Measurements from ENCODE around the gene ITPKB.

- TF ChIP-seq CTCF (IDR thresholded peaks at IDR 0.05; ENCODE audit: low read length) (no peak), EZH2 (IDR thresholded peaks at IDR 0.05; ENCODE audit: borderline replicate concordance, low read length) (no peak)
Observed at GRCh38 chr1:226661965-226662364, 77.1 kb downstream of the ITPKB start.
